Measurements from ENCODE around the gene MRPL34.

The MRPL34 gene

GRCh38 chr19:17311455-17312188 is 6.0 kb downstream of the MRPL34 start:
- peaks cover 22% of the 10 kb centered on the region for H3K4me1 ChIP-seq (ENCODE audit: control insufficient read depth, insufficient read depth, low read length, poor library complexity, severe bottlenecking)
- H3K36me3 ChIP-seq (ENCODE audit: control insufficient read depth, insufficient read depth, low read length): peaks cover 47% of the 10 kb centered on the region
- WGBS, 2 experiments (ENCODE audit: insufficient coverage in 2 of 2): 85 to 89% methylated on average over 10 to 11 of the region's 11 CpGs
- H3K9me3 ChIP-seq (ENCODE audit: control insufficient read depth, low read length): no peaks in the 10 kb centered on the region
- peak overlapping the region; percentile 33 for H3K27ac ChIP-seq (ENCODE audit: low read depth, low read length, severe bottlenecking)
- no peak overlapping the region for H3K4me3 ChIP-seq (ENCODE audit: extremely low read depth, insufficient read depth, low read length, poor library complexity, severe bottlenecking)

- no peaks in the 10 kb centered on the region for H3K9me3 ChIP-seq (ENCODE audit: control insufficient read depth, low read length)
- 93% methylated on average over 17 to 19 of the region's 20 CpGs for WGBS, 2 experiments (ENCODE audit: insufficient coverage in 2 of 2)
- H3K36me3 ChIP-seq (ENCODE audit: control insufficient read depth, insufficient read depth, low read length): peaks cover 54% of the 10 kb centered on the region
- peaks cover 22% of the 10 kb centered on the region for H3K4me1 ChIP-seq (ENCODE audit: control insufficient read depth, insufficient read depth, low read length, poor library complexity, severe bottlenecking)
- no peak overlapping the region for H3K4me3 ChIP-seq (ENCODE audit: extremely low read depth, insufficient read depth, low read length, poor library complexity, severe bottlenecking)
- H3K27ac ChIP-seq (ENCODE audit: low read depth, low read length, severe bottlenecking): no peak overlapping the region
Measured at GRCh38 chr19:17312189-17313113, 6.8 kb downstream of the MRPL34 start.

- Histone ChIP-seq H3K4me3 (ENCODE audit: extremely low read depth, insufficient read depth, low read length, poor library complexity, severe bottlenecking) (no peak overlapping the region), H3K9me3 (ENCODE audit: control insufficient read depth, low read length) (no peaks in the 10 kb centered on the region), H3K27ac (ENCODE audit: low read depth, low read length, severe bottlenecking) (no peak overlapping the region), H3K36me3 (ENCODE audit: control insufficient read depth, insufficient read depth, low read length) (peaks cover 66% of the 10 kb centered on the region), H3K4me1 (ENCODE audit: control insufficient read depth, insufficient read depth, low read length, poor library complexity, severe bottlenecking) (peaks cover 20% of the 10 kb centered on the region)
- 98% methylated on average over 14 to 18 of the region's 19 CpGs for WGBS, 2 experiments (ENCODE audit: insufficient coverage in 2 of 2)
Measured at GRCh38 chr19:17314007-17314593, 8.4 kb downstream of the MRPL34 start.

- WGBS, 2 experiments (ENCODE audit: insufficient coverage in 2 of 2): 93 to 100% methylated on average over 1 to 3 of the region's 6 CpGs
Measured at GRCh38 chr19:17318966-17319365, 13.3 kb downstream of the MRPL34 start.

GRCh38 chr19:17319473-17320238 is 14.0 kb downstream of the MRPL34 start:
- Histone ChIP-seq H3K4me1 (ENCODE audit: control insufficient read depth, insufficient read depth, low read length, poor library complexity, severe bottlenecking) (no peaks in the 10 kb centered on the region), H3K9me3 (ENCODE audit: control insufficient read depth, low read length) (no peaks in the 10 kb centered on the region), H3K27ac (ENCODE audit: low read depth, low read length, severe bottlenecking) (no peak overlapping the region), H3K36me3 (ENCODE audit: control insufficient read depth, insufficient read depth, low read length) (peaks cover 63% of the 10 kb centered on the region), H3K4me3 (ENCODE audit: extremely low read depth, insufficient read depth, low read length, poor library complexity, severe bottlenecking) (no peak overlapping the region)
- 94 to 95% methylated on average over 26 to 30 of the region's 40 CpGs for WGBS, 2 experiments (ENCODE audit: insufficient coverage in 2 of 2)

More at GRCh38 chr19:17318966-17319365, 13.3 kb downstream of the MRPL34 start:
- no peaks in the 10 kb centered on the region for H3K4me1 ChIP-seq (ENCODE audit: control insufficient read depth, insufficient read depth, low read length, poor library complexity, severe bottlenecking)
- peaks cover 70% of the 10 kb centered on the region for H3K36me3 ChIP-seq (ENCODE audit: control insufficient read depth, insufficient read depth, low read length)
- no peaks in the 10 kb centered on the region for H3K9me3 ChIP-seq (ENCODE audit: control insufficient read depth, low read length)
- H3K4me3 ChIP-seq (ENCODE audit: extremely low read depth, insufficient read depth, low read length, poor library complexity, severe bottlenecking): no peak overlapping the region
- no peak overlapping the region for H3K27ac ChIP-seq (ENCODE audit: low read depth, low read length, severe bottlenecking)

GRCh38 chr19:17320435-17320834 is 14.8 kb downstream of the MRPL34 start:
- H3K27ac ChIP-seq (ENCODE audit: low read depth, low read length, severe bottlenecking): no peak overlapping the region
- no peak overlapping the region for H3K4me3 ChIP-seq (ENCODE audit: extremely low read depth, insufficient read depth, low read length, poor library complexity, severe bottlenecking)
- 85 to 86% methylated on average over 11 of the region's 11 CpGs for WGBS, 2 experiments (ENCODE audit: insufficient coverage in 2 of 2)
- H3K36me3 ChIP-seq (ENCODE audit: control insufficient read depth, insufficient read depth, low read length): peaks cover 61% of the 10 kb centered on the region
- no peaks in the 10 kb centered on the region for H3K4me1 ChIP-seq (ENCODE audit: control insufficient read depth, insufficient read depth, low read length, poor library complexity, severe bottlenecking)
- H3K9me3 ChIP-seq (ENCODE audit: control insufficient read depth, low read length): no peaks in the 10 kb centered on the region

- Histone ChIP-seq H3K4me1 (ENCODE audit: control insufficient read depth, insufficient read depth, low read length, poor library complexity, severe bottlenecking) (peaks cover 7% of the 10 kb centered on the region), H3K27ac (ENCODE audit: low read depth, low read length, severe bottlenecking) (peak overlapping the region; percentile 33), H3K36me3 (ENCODE audit: control insufficient read depth, insufficient read depth, low read length) (peaks cover 53% of the 10 kb centered on the region), H3K4me3 (ENCODE audit: extremely low read depth, insufficient read depth, low read length, poor library complexity, severe bottlenecking) (no peak overlapping the region), H3K9me3 (ENCODE audit: control insufficient read depth, low read length) (no peaks in the 10 kb centered on the region)
- 96 to 97% methylated on average over 15 to 18 of the region's 19 CpGs for WGBS, 2 experiments (ENCODE audit: insufficient coverage in 2 of 2)
Measured at GRCh38 chr19:17321655-17322489, 16.2 kb downstream of the MRPL34 start.

- no peak overlapping the region for H3K4me3 ChIP-seq (ENCODE audit: extremely low read depth, insufficient read depth, low read length, poor library complexity, severe bottlenecking)
- H3K36me3 ChIP-seq (ENCODE audit: control insufficient read depth, insufficient read depth, low read length): peaks cover 45% of the 10 kb centered on the region
- no peaks in the 10 kb centered on the region for H3K9me3 ChIP-seq (ENCODE audit: control insufficient read depth, low read length)
- WGBS, 2 experiments (ENCODE audit: insufficient coverage in 2 of 2): 96% methylated on average over 6 to 9 of the region's 10 CpGs
- H3K4me1 ChIP-seq (ENCODE audit: control insufficient read depth, insufficient read depth, low read length, poor library complexity, severe bottlenecking): peaks cover 13% of the 10 kb centered on the region
- peak overlapping the region; percentile 33 for H3K27ac ChIP-seq (ENCODE audit: low read depth, low read length, severe bottlenecking)
Measured at GRCh38 chr19:17322854-17323253, 17.2 kb downstream of the MRPL34 start.

- Histone ChIP-seq H3K36me3 (ENCODE audit: control insufficient read depth, insufficient read depth, low read length) (peaks cover 43% of the 10 kb centered on the region), H3K9me3 (ENCODE audit: control insufficient read depth, low read length) (no peaks in the 10 kb centered on the region), H3K4me3 (ENCODE audit: extremely low read depth, insufficient read depth, low read length, poor library complexity, severe bottlenecking) (no peak overlapping the region), H3K4me1 (ENCODE audit: control insufficient read depth, insufficient read depth, low read length, poor library complexity, severe bottlenecking) (peaks cover 13% of the 10 kb centered on the region), H3K27ac (ENCODE audit: low read depth, low read length, severe bottlenecking) (no peak overlapping the region)
- whole genome bisulfite sequencing, 2 experiments (ENCODE audit: insufficient coverage in 2 of 2): 90 to 98% methylated on average over 26 to 44 of the region's 56 CpGs
Measured at GRCh38 chr19:17323300-17323963, 17.8 kb downstream of the MRPL34 start.

Data from mesodermal cell (in vitro differentiated cells).